Mucosa of rectum (tissue), 2 donors: Measurements from ENCODE around the gene TBC1D10A.

ENCODE experiments used
- H3K27ac ChIP-seq, 2 donors: one replicate each; pipeline ENCODE4 v1.7.0; 2013; ENCODE audit warnings: inconsistent platforms in 2 of 2, low read depth in 2 of 2, low read length in 2 of 2
- H3K27me3 ChIP-seq, 2 donors: one replicate each; pipeline ENCODE4 v1.7.0; 2013; ENCODE audit warnings: low read length in 2 of 2; ENCODE audit not compliant: control insufficient read depth in 2 of 2, insufficient read depth in 2 of 2
- H3K36me3 ChIP-seq, 2 donors: one replicate each; pipeline ENCODE4 v1.7.0; 2013; ENCODE audit warnings: low read length in 2 of 2; ENCODE audit not compliant: control insufficient read depth in 2 of 2, insufficient read depth in 2 of 2
- H3K4me1 ChIP-seq, 2 donors: one replicate each; pipeline ENCODE4 v1.7.0; 2013; ENCODE audit warnings: low read length in 2 of 2, mild to moderate bottlenecking in 1 of 2; ENCODE audit not compliant: control insufficient read depth in 2 of 2, insufficient read depth in 2 of 2
- H3K4me3 ChIP-seq, 2 donors: one replicate each; pipeline ENCODE4 v1.7.0; 2013; ENCODE audit warnings: low read length in 2 of 2
- H3K9ac ChIP-seq, 2 donors: one replicate each; pipeline ENCODE4 v1.7.0; 2013; ENCODE audit warnings: low read length in 2 of 2, low read depth in 1 of 2, mild to moderate bottlenecking in 1 of 2
- H3K9me3 ChIP-seq, 2 donors: one replicate each; pipeline ENCODE4 v1.7.0; 2013; ENCODE audit warnings: low read length in 2 of 2; ENCODE audit not compliant: control insufficient read depth in 2 of 2
- donor health status: healthy.
- donor health status: Normal muscosa, but diverticular disease.

The TBC1D10A gene

GRCh38 chr22:30282616-30283046 is 44.1 kb downstream of the TBC1D10A start:
- Histone ChIP-seq H3K9ac (no peak overlapping the region), H3K4me3 (no peak overlapping the region), H3K27me3 (no peaks in the 10 kb centered on the region), H3K9me3 (no peaks in the 10 kb centered on the region), H3K36me3 (peaks cover 0 to 2% of the 10 kb centered on the region in 2 donors), H3K27ac (no peak overlapping the region), H3K4me1 (peaks cover 7 to 12% of the 10 kb centered on the region in 2 donors)

- Histone ChIP-seq H3K36me3 (peaks cover 0 to 2% of the 10 kb centered on the region in 2 donors), H3K4me3 (no peak overlapping the region), H3K9me3 (no peaks in the 10 kb centered on the region), H3K27me3 (no peaks in the 10 kb centered on the region), H3K27ac (no peak overlapping the region), H3K4me1 (peaks cover 9 to 10% of the 10 kb centered on the region in 2 donors), H3K9ac (no peak overlapping the region)
Observed at GRCh38 chr22:30280505-30280904, 46.2 kb downstream of the TBC1D10A start.

- no peaks in the 10 kb centered on the region for H3K27me3 ChIP-seq
- H3K9me3 ChIP-seq = no peaks in the 10 kb centered on the region
- no peaks in the 10 kb centered on the region for H3K36me3 ChIP-seq
- H3K4me3 ChIP-seq = no peak overlapping the region
- peaks cover 9 to 10% of the 10 kb centered on the region in 2 donors for H3K4me1 ChIP-seq
- no peak overlapping the region for H3K9ac ChIP-seq
- no peak overlapping the region for H3K27ac ChIP-seq
Observed at GRCh38 chr22:30279932-30280331, 46.8 kb downstream of the TBC1D10A start.

GRCh38 chr22:30279046-30279788 is 47.5 kb downstream of the TBC1D10A start:
- H3K4me3 ChIP-seq = no peak overlapping the region
- H3K36me3 ChIP-seq = no peaks in the 10 kb centered on the region
- H3K4me1 ChIP-seq = peaks cover 9 to 10% of the 10 kb centered on the region in 2 donors
- no peaks in the 10 kb centered on the region for H3K9me3 ChIP-seq
- no peaks in the 10 kb centered on the region for H3K27me3 ChIP-seq
- no peak overlapping the region for H3K27ac ChIP-seq
- no peak overlapping the region for H3K9ac ChIP-seq

GRCh38 chr22:30277547-30278344 is 49.0 kb downstream of the TBC1D10A start:
- H3K4me1 ChIP-seq = peaks cover 9 to 10% of the 10 kb centered on the region in 2 donors
- peak overlapping the region; percentile 60 to 63 for H3K27ac ChIP-seq
- peak overlapping the region in 1 of 2 donors; percentile 23 for H3K9ac ChIP-seq
- no peaks in the 10 kb centered on the region for H3K36me3 ChIP-seq
- no peaks in the 10 kb centered on the region for H3K27me3 ChIP-seq
- H3K4me3 ChIP-seq = peak overlapping the region in 1 of 2 donors; percentile 10
- no peaks in the 10 kb centered on the region for H3K9me3 ChIP-seq

GRCh38 chr22:30276039-30276438 is 50.7 kb downstream of the TBC1D10A start:
- no peaks in the 10 kb centered on the region for H3K27me3 ChIP-seq
- H3K9me3 ChIP-seq = no peaks in the 10 kb centered on the region
- no peaks in the 10 kb centered on the region for H3K36me3 ChIP-seq
- H3K27ac ChIP-seq = no peak overlapping the region
- H3K4me1 ChIP-seq = peaks cover 9 to 10% of the 10 kb centered on the region in 2 donors
- H3K9ac ChIP-seq = no peak overlapping the region
- H3K4me3 ChIP-seq = no peak overlapping the region

- no peak overlapping the region for H3K9ac ChIP-seq
- H3K4me1 ChIP-seq = peaks cover 9 to 10% of the 10 kb centered on the region in 2 donors
- H3K4me3 ChIP-seq = no peak overlapping the region
- H3K27ac ChIP-seq = no peak overlapping the region
- no peaks in the 10 kb centered on the region for H3K36me3 ChIP-seq
- no peaks in the 10 kb centered on the region for H3K9me3 ChIP-seq
- no peaks in the 10 kb centered on the region for H3K27me3 ChIP-seq
Observed at GRCh38 chr22:30275625-30276024, 51.1 kb downstream of the TBC1D10A start.

GRCh38 chr22:30274437-30274812 is 52.3 kb downstream of the TBC1D10A start:
- no peaks in the 10 kb centered on the region for H3K9me3 ChIP-seq
- H3K9ac ChIP-seq = no peak overlapping the region
- no peaks in the 10 kb centered on the region for H3K27me3 ChIP-seq
- no peaks in the 10 kb centered on the region for H3K36me3 ChIP-seq
- peaks cover 9 to 10% of the 10 kb centered on the region in 2 donors for H3K4me1 ChIP-seq
- H3K27ac ChIP-seq = no peak overlapping the region
- no peak overlapping the region for H3K4me3 ChIP-seq

GRCh38 chr22:30273711-30274436 is 52.9 kb downstream of the TBC1D10A start:
- Histone ChIP-seq H3K4me1 (peaks cover 9 to 10% of the 10 kb centered on the region in 2 donors), H3K36me3 (no peaks in the 10 kb centered on the region), H3K4me3 (no peak overlapping the region), H3K9me3 (no peaks in the 10 kb centered on the region), H3K27me3 (no peaks in the 10 kb centered on the region), H3K9ac (no peak overlapping the region), H3K27ac (no peak overlapping the region)
